NOMO-1 treated with DMSO at 0.1 percent for 48 hours (cell line): ENCODE data around the gene FAM47A.

Experiments
- DNase-seq: peaks from one replicate; lab custom pipeline; 2025; ENCODE audit not compliant: unreplicated experiment; lab: John Stamatoyannopoulos, UW

The FAM47A gene

GRCh38 chrX:34132028-34132427 lies at the start of gene FAM47A:
FAM47A (minus strand) TSS chrX:34132314; CDS start chrX:34132278, 36 bp downstream.
- no peak for DNase-seq

DNA sequence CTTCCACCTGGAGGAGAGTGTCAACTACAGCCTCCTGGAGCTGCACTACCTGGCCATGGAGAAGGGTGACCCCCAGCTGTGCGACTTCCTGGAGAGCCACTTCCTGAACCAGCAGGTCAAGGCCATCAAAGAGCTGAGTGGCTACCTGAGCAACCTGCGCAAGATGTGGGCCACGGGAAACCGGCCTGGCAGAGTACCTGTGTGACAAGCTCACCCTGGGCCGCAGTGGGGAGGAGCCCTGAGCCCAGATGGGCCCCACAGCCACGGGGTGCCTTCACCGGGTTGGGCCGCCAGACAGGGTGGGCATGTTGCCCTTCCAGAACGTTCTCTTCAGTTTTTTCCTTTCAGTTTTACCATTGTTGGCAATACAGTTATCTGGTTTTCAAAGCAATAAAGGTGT lies 15.2 kb upstream of the FAM47A start:
- DNase-seq: no peak

DNA sequence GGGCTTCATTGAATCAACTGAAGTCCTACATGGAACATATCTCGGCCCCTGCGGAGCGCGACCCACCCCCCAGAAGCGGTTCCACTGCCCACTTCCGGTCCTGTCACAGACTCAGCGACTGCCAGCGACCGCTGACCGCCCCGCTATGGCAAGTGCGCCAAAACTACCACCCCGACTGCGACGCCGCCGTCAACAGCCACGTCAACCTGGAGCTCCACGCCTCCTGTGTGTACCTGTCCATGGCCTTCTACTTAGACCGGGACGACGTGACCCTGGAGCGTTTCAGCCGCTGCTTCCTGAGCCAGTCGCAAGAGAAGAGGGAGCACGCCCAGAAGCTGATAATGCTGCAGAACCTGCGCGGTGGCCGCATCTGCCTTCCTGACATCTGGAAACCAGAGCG lies 14.8 kb upstream of the FAM47A start:
- DNase-seq: no peak

DNA sequence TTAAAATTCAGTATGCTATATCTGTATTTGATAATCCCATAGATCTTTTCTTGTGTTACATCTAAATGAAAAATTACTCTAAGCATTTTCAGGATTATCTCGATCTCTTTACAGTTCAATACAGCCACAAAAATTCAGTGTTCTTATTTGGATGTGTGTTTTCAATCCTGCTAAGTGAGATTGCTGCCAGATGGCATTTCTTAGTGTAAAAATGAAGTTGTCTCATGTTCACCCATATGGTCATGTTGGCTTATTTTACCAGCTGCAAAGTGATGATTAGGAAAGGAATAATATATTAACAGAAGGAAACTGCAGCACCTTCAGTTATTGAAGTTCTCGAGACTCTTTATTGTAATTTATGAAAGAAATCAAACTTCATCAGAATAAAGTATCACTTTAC lies 12.1 kb upstream of the FAM47A start:
- no peak for DNase-seq

- DNase-seq: no peak
These were observed 8.7 kb upstream of the FAM47A start for GRCh38 chrX:34140816-34141215.

- no peak for DNase-seq
These were observed 952 bp downstream of the FAM47A start for GRCh38 chrX:34130980-34131744.

- no peak for DNase-seq
These were observed 1.6 kb downstream of the FAM47A start for GRCh38 chrX:34130501-34130900.

GRCh38 chrX:34126011-34126410 lies 6.1 kb downstream of the FAM47A start:
- DNase-seq: no peak

DNA sequence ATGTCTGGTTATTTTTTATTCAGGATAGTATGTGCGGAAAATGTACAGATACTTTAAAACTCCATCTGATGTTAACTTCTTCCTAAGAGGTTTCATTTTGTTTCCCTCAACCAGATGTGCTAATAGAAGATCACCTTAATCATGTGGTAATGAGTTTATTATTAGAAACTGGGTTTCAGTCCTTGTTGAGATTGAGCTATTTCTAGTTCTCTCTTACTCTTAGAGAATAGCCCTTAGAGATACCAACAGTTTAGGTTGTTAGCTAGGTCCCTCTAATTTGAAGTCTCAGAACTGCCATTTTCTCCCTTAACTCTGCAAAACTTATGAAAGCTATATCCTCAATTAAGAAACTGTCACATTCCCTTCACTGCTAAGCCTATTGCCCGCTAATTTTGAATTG lies 13.0 kb downstream of the FAM47A start:
- no peak for DNase-seq

GRCh38 chrX:34112459-34112858 lies 19.7 kb downstream of the FAM47A start:
- DNase-seq: no peak
